Esophagus mucosa (tissue), 1 donor: ENCODE results near the gene GLIS2. TPM values are rescaled to one million over a fixed set of nuclear protein-coding genes. Genes with fewer than 3 reads are reported as not detected.

Source experiments
- ATAC-seq: fragments of 200-7000 bp; cut with Tn5 transposase; one replicate; pipeline ENCODE4 v1.9.1; 2020
- total RNA-seq: library from RNA; stranded (reverse); gene quantifications from one replicate; pipeline ENCODE4 v1.2.4, GENCODE V29; 2023
- donor health status: DM: yes; HTN: yes; CAD: no.

GLIS2 gene
- total RNA-seq, 1 donor from 2014 or later: 0.80 TPM

DNA sequence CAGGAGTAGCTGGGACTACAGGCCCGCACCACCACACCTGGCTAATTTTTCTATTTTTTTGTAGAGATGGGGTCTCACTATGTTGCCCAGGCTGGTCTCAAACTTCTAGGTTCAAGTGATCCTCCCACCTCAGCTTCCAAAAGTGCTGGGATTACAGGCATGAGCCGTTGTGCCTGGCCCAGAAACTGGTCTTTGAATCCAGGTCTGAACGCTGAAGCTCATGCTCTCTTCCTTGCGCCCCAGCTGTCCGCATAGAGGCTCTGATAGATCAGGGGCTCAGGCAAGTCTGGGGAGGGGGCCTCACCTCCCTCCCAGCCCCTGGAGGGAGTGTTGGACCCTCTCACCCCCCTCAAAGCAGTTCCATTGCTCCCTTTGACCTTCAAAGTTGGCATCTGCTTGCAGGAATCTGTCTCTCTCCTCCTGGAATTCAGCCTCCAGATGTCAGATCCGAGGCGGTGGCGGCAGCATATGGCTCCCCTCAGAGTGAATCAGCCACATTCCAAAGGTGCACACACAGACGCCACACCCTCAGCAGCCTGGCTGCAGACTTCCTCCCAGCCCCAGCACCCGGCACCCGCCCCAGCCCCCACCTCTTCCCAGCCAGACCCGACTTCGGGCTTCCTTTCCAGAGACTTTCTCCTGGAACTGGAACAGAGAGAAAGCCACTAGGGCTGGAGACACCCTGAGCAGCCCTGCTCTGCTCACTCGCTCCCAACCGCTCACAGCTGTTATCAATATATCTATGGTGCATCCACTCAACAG is 16.9 kb upstream of the GLIS2 start:
- ATAC-seq: peak; percentile 97

DNA sequence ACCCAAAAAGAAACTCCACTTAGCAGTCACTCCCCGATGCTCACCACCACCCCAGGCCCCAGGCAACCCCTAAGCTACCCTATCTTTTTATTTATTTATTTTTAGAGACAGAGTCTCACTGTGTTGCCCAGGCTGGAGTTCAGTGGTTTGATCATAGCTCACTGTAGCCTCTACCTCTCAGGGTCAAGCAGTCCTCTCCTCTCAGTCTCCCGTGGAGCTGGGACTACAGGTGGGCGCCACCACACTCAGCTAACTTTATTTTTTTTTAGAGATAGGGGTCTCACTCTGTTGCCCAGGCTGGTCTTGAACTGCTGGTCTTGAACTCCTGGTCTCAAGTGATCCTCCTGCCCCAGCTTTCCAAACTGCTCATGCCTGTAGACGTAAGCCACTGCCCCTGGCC is 14.7 kb upstream of the GLIS2 start:
- no peak for ATAC-seq

DNA sequence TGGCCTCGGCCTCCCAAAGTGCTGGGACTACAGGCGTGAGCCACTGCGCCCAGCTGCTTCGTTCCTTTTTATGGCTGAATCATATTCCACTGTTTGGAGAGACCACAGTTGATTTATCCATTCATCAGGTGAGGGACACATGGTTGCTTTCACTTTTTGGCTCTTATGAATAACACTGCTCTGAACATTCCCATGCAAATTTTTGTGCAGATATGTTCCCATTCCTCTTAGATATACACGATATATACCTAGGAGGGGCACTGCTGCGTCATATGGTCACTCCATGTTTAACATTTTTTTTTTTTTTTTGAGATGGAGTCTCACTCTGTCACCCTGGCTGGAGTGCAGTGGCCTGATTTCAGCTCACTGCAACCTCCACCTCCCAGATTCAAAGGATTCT is 13.9 kb upstream of the GLIS2 start:
- ATAC-seq: no peak

DNA sequence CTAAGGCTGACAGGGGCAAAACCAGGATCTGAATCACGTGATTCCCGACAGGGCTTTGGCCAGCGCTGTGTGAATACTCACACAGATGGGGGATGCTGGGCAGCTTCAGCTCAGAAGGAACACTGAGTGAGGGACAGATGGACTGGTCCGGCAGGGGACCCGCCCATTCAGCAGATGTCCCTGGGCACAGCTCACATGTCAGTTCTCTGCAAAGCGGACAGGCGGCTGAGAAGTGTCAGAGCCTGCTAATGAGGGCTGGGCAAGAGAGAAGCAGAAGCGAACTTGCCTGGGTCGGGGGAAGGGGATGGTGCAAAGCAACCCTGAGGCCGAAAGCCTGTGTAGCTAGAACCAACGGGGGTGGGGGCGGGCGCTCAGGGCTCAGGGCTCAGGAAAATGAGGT is 11.9 kb upstream of the GLIS2 start:
- no peak for ATAC-seq

DNA sequence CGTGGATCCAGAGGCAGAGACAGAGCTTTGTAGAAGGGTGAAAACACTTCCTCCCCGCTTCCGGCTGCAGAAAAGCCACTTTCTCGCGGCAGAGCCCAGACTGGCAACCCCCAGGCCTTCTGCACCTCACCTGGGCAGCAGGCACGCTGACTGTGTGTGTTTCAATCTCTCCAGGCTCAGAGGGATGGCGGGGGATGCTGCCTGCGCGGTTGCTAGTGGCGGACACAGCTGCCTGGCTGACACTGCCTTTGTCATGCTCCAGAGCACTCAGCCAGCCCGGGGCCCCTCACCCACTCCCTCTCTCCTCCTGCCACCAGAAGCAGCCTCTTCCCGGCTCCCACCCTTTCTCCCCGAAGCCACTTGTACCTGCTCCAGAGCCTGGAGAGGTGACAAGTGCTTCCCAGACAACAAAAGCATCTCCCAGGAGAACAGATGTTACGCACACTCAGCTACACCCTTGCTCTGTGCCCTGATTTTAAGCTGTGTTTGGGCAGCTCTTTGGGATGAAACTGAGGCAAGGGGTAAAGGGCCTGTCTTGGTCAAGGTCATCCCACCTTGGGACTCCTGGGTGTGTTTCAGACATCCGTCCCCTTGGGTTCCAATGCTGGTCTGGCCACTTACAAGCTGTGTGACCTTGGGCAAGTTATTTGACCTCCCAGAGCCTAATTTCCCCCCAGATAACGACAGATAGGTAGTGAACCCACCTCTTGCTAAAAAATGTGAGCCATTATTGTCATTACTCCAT is 9.2 kb upstream of the GLIS2 start:
- ATAC-seq: no peak

DNA sequence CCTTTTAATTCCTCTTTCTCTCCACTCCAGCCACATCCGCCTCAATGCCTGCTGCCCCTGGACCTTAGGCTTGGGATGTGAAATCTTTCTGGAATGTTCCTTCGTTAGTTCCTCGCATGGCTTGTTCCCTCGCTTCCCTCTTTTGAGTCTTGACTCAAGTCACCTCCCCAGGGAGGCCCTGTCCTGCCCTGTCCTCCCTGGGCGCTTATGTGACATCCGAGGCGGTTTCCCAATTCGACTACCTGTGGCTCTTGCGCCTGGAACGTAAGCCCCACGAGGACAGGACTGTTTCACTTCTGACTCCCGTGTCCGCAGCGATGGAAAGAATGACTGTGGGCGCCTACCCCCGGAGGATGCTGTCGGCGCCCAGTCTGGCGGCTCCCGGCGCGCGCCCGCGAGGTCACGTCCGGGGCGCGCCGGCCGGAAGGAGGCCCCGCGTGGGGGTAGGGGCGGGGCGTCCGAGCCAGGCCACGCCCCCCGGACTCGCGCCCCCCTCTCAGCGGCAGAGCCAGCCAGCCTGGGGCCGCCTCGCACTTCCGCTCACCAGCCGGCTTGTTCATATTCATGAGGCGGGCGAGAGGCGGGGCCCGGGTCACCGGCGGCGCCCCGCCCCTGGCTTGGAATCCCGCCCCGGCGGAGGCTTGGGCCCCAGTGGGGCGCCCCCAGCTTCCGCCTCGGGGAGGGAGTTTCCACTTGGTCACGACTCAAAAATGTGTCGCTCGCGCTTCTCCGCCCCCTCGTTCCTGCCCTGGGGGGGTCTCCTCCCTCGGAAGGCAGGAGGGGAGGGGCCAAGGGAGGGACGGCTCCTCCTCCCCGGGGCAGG is 8.4 kb upstream of the GLIS2 start:
- peak; percentile 93 for ATAC-seq

DNA sequence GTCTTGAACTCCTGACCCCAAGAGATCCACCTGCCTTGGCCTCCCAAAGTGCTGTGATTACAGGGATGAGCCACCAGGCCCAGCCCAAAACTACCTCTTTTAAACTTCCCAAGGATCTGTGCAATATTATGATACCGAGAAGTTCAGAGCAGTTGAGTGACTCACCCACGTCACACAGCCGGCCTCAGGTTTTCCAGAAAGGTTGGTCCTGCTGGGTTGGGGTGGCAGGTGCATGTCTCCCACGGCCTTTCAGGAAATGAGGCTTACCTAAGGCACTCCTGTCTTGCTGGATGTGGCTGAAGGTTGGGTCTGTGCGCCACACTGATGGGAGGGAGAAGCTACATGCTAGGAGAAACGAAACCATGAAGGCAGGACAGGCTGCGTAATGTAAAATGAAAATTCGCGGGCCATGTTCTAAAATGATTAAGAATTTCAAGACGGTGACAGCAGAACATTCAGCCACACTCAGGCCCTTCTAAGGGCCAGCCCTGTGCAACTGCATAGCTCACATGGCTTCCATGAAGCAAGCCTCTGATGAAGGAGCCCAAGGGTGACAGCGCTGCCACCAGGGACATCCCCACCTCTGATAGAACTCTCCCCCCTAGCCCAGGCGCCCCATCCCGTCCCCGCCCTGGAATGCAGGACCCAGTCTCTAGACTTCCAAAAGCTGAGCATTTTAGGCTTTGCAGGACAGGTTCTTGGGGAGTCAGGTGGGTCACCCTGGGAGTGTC is 6.6 kb upstream of the GLIS2 start:
- peak; percentile 38 for ATAC-seq

DNA sequence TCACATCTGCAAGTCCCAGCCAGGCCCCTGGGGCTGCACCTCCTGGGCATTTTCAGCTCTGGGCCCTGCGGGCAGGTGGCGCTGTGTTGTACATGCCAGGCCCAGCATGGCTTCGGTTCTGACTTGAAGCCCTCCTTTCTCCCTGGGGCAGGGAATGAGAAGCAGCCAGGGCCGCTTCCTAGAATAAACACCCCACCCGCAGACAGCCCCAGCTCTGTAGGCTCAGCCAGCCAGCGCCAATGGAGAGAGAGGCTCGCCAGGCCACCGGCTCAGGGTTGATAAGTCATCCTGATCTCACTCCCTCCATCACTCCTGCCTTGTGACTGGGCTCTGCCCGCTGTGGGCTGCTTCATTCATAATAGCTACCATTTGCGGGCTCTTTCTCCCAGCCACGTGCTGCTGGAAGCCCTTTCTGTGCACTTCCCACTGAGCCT is 6.0 kb upstream of the GLIS2 start:
- ATAC-seq: peak; percentile 22

DNA sequence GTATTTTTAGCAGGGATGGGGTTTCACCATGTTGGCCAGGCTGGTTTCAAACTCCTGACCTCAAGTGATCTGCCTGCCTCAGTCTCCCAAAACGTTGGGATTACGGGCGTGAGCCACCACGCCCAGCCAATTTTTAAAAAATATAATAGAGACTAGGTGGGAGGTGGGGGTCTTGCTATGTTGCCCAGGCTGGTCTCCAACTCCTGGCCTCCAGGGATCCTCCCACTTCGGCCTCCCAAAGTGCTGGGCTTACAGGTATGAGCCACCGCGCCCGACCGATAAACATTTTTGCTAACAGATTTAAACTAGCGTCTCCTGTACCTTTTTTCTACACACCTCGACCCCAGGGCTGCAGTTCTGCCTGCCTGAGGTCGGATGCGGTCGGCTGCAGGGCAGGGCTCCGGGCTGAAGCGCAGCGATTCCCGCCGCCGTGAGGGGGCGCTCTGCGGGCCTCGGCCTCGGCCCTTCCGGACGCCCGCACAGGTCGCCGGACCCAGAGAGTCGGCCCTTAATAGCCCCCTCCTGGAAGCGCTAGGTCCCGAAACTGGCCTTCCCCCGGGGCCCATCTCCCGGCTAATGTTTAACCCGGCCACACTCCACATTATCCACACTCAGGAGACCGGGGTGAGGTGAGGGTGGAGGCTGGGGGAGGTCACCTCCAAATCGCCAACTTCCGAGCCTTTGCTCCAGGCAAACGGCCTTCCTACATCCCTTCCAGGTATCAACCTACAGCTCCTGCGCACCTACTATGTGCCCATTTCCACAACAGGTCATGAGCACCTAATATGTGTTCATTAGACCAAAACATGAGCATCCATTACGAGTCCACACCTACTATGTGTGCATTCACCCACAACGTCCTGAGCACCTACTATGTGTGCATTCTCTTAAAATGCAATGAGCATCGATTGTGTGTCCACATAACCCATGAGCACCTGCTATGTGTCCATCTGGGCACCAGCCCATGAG is 2.0 kb upstream of the GLIS2 start:
- no peak for ATAC-seq

DNA sequence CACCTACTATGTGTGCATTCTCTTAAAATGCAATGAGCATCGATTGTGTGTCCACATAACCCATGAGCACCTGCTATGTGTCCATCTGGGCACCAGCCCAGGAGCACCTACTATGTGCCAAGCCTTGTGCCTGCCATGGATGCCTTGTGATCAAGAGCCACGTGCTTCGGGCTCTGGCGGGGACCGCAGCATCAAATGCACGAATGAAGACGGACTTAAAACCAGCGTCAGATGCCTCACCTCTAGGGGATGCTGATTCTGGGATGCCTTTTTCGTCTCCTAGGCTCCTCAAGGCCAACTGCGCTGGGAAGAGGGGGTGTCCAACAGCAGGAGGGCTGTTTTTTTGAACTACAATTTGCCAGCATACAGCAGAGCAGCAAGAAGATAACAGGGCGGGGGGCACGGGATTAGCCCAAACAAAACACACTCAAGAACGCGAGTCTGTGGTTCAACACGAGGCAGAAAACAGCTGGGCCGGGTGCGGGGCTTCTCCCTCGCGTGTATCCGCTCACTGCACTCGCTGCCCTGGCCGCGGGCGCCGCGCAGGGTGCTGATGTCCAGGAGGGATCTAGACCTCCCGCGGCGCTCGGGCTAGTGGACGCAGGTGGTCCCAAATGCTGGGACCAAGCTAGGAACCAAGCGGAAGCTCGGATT is 1.2 kb upstream of the GLIS2 start:
- no peak for ATAC-seq

DNA sequence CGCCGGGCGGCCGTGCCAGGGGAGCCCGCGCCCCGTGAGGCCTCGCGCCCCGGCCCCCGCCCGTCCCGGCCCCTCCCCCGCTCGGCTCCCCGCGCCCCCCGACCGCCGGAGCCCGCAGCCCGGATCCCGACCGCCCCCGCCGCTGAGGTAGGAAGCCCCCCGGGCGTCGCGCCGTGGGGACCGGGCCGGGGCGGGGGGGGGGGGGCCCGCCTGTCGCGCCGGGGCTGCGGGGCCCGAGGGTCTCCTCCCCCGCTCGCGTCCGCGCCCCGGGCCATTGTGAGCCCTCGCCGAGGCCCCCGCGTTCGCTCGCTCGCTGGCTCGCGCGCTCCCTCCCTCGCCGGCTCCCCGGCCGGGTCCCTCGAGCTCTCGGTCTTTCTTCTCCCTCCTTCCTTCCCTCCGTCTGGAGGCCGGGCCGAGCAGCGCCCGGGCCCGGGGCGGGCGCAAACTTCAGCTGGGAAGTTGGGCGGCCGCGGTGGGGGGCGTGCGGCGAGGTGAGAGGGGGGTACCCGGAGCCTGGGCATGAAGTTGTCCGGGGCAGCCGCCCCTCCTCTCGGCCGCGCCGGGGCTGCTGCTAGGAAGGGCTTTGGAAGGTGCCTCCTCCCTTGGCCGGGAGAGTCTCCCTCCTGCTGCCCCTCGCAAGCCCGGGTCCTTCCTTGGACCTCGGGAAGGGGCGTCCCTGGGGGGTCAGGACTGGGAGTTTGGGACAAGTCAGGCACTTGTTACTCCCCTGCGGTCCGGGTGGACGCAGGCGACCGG is 419 bp downstream of the GLIS2 start:
- ATAC-seq: no peak

DNA sequence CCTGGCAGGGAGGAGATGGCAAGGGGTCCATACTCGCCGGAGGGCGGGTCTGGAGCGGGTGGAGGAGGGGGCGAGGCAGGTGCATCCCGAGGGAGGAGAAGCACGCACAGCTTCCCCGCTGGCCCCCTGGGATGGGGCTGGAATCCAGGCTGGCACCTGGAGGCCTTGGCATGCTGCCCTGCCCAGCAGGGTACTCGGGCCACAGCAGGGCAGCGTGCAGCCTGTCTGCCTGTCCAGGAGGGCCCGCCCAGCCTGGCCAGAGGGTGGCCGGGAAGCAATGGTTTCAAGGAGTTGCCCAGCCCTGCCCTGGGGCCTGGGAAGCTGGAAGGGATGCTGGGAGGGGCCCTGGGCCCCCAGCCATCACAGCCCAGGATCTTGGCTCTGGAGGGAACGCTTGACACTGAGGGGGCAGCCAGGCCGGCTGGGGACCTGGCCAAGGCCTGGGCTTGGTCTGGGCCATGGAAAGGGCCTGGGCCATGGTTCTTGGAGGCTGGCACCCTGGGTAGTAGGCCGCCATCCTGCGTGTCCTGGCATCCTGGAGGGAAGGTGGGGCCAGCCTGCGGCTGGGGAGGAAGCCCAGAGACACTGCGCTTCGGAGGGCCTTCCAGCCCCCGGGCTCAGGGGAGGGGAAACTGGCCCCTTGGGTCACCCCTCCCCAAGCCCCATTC is 1.1 kb downstream of the GLIS2 start:
- ATAC-seq: no peak

DNA sequence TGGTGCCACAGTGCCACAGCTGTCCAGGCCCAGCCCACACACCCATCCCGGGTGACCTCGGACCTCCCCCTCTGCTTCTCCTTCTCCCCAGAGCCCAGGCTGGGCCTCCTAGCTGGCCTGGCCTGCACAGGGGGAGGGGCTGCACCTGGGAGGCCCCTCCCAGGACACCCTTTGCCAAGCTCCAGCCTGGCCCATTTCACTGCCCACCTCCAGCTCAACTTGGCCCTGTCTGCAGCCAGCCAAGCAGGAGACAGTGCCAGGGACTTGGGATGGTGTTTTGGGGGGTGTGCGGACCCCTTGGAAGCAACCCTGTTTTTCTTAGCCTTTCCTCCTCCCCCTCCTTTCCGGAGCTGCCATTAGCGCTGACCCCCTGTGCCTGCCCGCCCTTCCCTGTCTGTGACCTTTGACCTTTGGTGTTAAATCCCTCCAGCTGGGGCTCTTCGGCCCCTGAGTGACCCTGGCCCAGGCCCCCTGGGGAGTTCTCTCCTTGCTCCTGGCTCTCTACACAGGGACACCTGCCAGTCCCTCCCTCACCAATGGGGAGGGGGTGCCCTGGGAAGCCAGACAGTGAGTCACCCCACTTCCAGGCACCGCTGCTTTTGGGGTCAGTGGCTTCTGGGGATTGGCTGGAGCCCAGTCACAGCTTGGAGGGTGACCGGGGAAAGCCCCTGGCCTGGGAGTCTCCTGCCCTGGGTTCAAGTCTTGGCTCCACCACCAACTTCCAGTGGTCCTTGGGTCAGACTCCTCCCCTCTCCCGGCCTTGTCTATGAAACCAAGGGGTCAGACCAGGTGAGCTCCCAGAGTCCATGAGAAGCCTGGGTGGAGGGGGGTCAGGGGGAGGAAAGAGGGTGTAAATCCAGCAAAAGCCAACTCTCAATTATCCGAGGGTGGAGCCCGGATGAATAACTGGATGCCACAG is 1.9 kb downstream of the GLIS2 start:
- no peak for ATAC-seq

DNA sequence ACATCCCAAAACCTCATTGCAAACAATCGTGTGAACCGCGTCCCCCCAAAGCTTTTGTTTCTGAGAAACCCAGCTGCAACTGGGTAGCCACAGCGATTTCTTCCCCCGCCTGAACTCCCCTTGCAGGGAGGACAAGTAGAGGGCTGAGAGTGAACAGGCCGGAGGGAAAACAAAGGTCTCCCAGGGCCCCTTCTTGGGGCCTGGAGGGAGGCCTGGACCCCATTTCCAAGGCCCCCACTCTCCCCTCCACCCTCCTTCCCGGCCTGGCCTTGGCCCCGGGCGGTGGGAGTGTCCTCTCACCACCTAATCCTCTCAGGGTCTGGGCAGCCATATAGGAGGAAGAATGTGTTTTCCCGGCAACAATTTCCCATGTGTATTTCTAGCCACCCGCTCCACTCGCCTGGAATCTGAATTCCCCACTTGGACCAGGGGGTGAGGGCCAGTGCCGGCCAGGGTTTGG is 2.6 kb downstream of the GLIS2 start:
- ATAC-seq: no peak

DNA sequence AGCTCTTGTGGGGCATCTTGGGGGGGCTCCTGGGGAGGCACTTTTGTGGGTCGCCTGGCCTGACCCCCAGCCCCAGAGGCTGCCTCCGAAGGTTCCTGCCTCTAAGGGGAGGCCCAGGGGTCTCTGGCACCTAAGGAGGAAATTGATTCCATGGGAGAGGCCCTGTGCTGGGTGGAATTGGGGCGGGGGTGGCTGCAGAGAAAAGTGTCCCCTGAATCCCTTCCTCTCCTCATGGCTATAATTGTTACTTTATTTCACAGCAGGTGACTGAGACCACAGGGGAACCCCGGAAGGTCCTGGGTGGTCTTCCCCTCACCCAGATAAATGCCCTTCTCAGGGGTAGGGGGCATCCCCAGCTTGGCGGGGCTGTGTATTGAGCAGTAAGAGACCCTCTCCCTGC is 3.1 kb downstream of the GLIS2 start:
- no peak for ATAC-seq

DNA sequence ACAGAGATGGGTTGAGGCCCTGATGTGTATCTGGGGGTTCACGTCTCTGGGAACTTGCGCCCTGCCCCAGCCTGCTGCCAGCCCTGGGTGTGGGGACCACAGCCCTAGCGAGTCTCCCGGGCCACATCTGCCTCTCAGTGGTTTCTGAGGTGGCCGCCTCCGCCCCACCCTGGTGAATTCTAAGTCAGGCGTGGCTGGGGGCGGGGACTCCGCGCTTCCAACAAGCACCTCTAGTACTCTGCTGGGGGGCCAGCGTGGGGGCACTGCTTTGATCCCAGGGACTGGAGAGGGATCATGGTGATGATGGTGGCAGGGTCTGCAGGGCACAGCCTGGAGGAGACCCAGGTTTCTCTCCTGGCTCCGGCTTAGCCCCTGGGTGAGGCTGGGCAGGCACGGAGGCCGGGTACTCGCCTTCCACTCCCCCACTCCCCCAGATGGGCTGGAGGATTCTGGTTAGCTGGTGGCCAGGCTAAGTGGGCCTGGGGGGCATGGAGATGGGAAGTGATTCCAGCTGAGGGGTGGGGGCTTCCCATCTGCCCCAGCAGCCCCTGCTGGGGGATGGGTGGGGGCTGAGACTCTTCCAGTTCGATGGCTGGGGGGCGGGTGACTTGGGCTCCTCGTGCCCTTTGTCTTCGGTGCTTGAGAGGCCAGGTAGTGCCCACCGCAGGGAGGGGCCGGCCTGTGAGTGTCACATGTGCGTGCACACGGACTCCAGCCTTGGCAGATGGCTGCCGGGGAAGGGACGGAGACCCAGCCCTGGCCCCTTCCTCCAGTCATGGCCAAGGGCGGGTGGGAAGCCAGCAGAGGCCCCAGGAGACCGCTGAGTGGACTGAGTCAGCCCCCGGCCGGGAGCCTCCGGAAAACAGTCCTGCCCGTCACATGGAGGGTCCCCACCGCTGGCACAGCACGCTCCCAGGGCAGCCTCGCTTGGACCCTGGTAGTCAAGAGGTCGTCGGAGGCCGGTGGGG is 3.9 kb downstream of the GLIS2 start:
- peak; percentile 14 for ATAC-seq

DNA sequence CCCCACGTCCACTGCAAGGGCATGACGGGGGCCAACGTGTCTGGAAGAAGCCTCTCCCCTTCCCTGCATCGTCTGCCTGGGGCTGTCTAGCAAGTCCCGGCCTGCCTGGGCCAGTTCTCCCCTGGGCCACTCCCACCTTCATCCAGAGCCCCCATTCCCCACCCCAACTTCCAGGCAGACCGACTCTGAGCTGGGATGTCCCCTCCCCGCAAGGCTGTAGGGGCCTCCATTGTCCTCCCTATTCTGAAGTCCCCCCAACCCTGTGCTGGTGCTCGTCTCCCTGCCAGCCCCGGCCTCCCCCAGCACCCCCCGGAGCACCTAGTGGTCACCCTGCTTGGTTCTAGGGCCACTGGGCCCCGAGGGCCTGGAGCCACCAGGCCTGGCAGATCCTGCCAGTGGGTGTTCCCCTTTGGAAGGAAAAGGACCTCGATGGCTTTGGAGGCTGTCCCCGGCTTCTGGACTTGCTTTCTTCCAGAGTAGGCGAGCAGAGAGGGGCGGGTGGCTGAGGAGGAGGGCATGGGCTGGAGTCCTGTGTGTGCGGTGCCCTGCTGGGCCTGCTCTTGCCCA is 4.8 kb downstream of the GLIS2 start:
- ATAC-seq: no peak
